Stimulated activated naive CD4-positive, alpha-beta T cell treated with Interleukin-2 at 50 U/mL for 16 hours (primary cell): ENCODE results near the gene CNDP2.
"Not testable (repeated sequence)": the region's sequence is repeated elsewhere in the genome, so short reads cannot be mapped to it uniquely, and the experiment has no call there.

Experiments used
- DNase-seq: peaks from one replicate; lab custom pipeline; 2025; lab: John Stamatoyannopoulos, UW

CNDP2 gene

GRCh38 chr18:74500372-74500771 lies 4.2 kb downstream of the CNDP2 start:
- no peak for DNase-seq

- DNase-seq, result not testable (repeated sequence)
These were observed 4.6 kb downstream of the CNDP2 start for GRCh38 chr18:74500774-74501173.

- no peak for DNase-seq
These were observed 5.2 kb downstream of the CNDP2 start for GRCh38 chr18:74501386-74501785.

GRCh38 chr18:74503137-74503536 lies 7.0 kb downstream of the CNDP2 start:
- DNase-seq, result no peak

- no peak for DNase-seq
These were observed 9.6 kb downstream of the CNDP2 start for GRCh38 chr18:74505776-74506175.

- no peak for DNase-seq
These were observed 10.4 kb downstream of the CNDP2 start for GRCh38 chr18:74506448-74507084.

GRCh38 chr18:74507097-74507881 lies 11.1 kb downstream of the CNDP2 start:
- DNase-seq, result no peak

- DNase-seq, result no peak
These were observed 11.8 kb downstream of the CNDP2 start for GRCh38 chr18:74507927-74508326.

- no peak for DNase-seq
These were observed 12.2 kb downstream of the CNDP2 start for GRCh38 chr18:74508366-74508765.

- DNase-seq, result no peak
These were observed 12.7 kb downstream of the CNDP2 start for GRCh38 chr18:74508821-74509225.

GRCh38 chr18:74509856-74510769 lies 13.9 kb downstream of the CNDP2 start:
- DNase-seq, result no peak

- no peak for DNase-seq
These were observed 14.6 kb downstream of the CNDP2 start for GRCh38 chr18:74510770-74511095.

GRCh38 chr18:74511823-74512222 lies 15.7 kb downstream of the CNDP2 start:
- DNase-seq, result no peak

GRCh38 chr18:74512321-74513053 lies 16.3 kb downstream of the CNDP2 start:
- DNase-seq, result no peak

GRCh38 chr18:74513149-74513882 lies 17.2 kb downstream of the CNDP2 start:
- no peak for DNase-seq

- DNase-seq, result no peak
These were observed 17.7 kb downstream of the CNDP2 start for GRCh38 chr18:74513883-74514205.

GRCh38 chr18:74514860-74515495 lies 18.8 kb downstream of the CNDP2 start:
- no peak for DNase-seq

GRCh38 chr18:74515620-74516231 lies 19.6 kb downstream of the CNDP2 start:
- DNase-seq, result no peak

- DNase-seq, result no peak
These were observed 20.4 kb downstream of the CNDP2 start for GRCh38 chr18:74516271-74517235.
